C4-2B (cell line): ENCODE data around the gene NHERF1.

Source experiments
- H3K27ac ChIP-seq: fragments of 450-650 bp; 2 replicates; pipeline ENCODE4 v1.5.1; 2017
- CTCF ChIP-seq: fragments of 450-650 bp; conservative IDR thresholded peaks from 2 replicates; pipeline ENCODE4 v1.5.1; 2017; ENCODE audit warnings: mild to moderate bottlenecking
- ZFX ChIP-seq: fragments of 450-650 bp; IDR thresholded peaks from 2 replicates; pipeline ENCODE4 v1.6.1; 2017

Gene NHERF1

GRCh38 chr17:74748529-74749278 is at the start of gene NHERF1:
Gene NHERF1 (plus strand): TSS chr17:74748628. CDS start chr17:74748847, 219 bp downstream.
- peak within 1 kb of the TSS; percentile 98 for H3K27ac ChIP-seq
- TF ChIP-seq ZFX (peak; percentile 60; the same call in 1 of the 2 replicates), CTCF (no peak; the same call in 1 of the 2 replicates)

- TF ChIP-seq ZFX = no peak
- no peak for TF ChIP-seq CTCF
- no peak overlapping the region for H3K27ac ChIP-seq
These were observed 49.2 kb upstream of the NHERF1 start for GRCh38 chr17:74699236-74699635.

- TF ChIP-seq CTCF = no peak
- TF ChIP-seq ZFX = no peak
- H3K27ac ChIP-seq = no peak overlapping the region
These were observed 46.1 kb upstream of the NHERF1 start for GRCh38 chr17:74702116-74702871.

GRCh38 chr17:74703311-74703710 is 45.1 kb upstream of the NHERF1 start:
- H3K27ac ChIP-seq = no peak overlapping the region
- TF ChIP-seq CTCF (no peak), ZFX (no peak)

- TF ChIP-seq CTCF = no peak
- no peak for TF ChIP-seq ZFX
- no peak overlapping the region for H3K27ac ChIP-seq
These were observed 43.9 kb upstream of the NHERF1 start for GRCh38 chr17:74704544-74704943.

GRCh38 chr17:74711058-74711824 is 37.2 kb upstream of the NHERF1 start:
- TF ChIP-seq CTCF = no peak
- no peak overlapping the region for H3K27ac ChIP-seq
